Muscle layer of duodenum (tissue), 2 donors: ENCODE results near the gene CLSTN2.

Experiments
- H3K27ac ChIP-seq: one replicate; pipeline ENCODE4 v1.7.0; 2013; ENCODE audit warnings: mild to moderate bottlenecking, low read length
- H3K27me3 ChIP-seq: one replicate; pipeline ENCODE4 v1.7.0; 2013; ENCODE audit warnings: low read depth, mild to moderate bottlenecking, control low read depth, low read length
- H3K36me3 ChIP-seq, 2 donors: one replicate each; pipeline ENCODE4 v1.7.0; 2013; ENCODE audit warnings: low read length in 2 of 2, control low read depth in 1 of 2, mild to moderate bottlenecking in 1 of 2; ENCODE audit not compliant: insufficient read depth in 2 of 2, control insufficient read depth in 1 of 2
- H3K4me1 ChIP-seq, 2 donors: one replicate each; pipeline ENCODE4 v1.7.0; 2013; ENCODE audit warnings: low read length in 2 of 2, mild to moderate bottlenecking in 2 of 2, control low read depth in 1 of 2, moderate library complexity in 1 of 2; ENCODE audit not compliant: insufficient read depth in 2 of 2, control insufficient read depth in 1 of 2
- H3K4me3 ChIP-seq, 2 donors: one replicate each; pipeline ENCODE4 v1.7.0; 2013; ENCODE audit warnings: low read length in 2 of 2, low read depth in 1 of 2, mild to moderate bottlenecking in 1 of 2
- H3K9me3 ChIP-seq, 2 donors: one replicate each; pipeline ENCODE4 v1.7.0; 2013; ENCODE audit warnings: low read length in 2 of 2, control low read depth in 1 of 2, mild to moderate bottlenecking in 1 of 2; ENCODE audit not compliant: control insufficient read depth in 1 of 2
- donor health status: healthy.

Gene CLSTN2

GRCh38 chr3:140303875-140304274 is 368.9 kb downstream of the CLSTN2 start:
- Histone ChIP-seq H3K4me1 (no peaks in the 10 kb centered on the region), H3K9me3 (no peaks in the 10 kb centered on the region), H3K27ac (no peak overlapping the region)

GRCh38 chr3:140308535-140308934 is 373.6 kb downstream of the CLSTN2 start:
- no peaks in the 10 kb centered on the region for H3K9me3 ChIP-seq
- no peak overlapping the region for H3K4me3 ChIP-seq
- no peak overlapping the region for H3K27ac ChIP-seq
- H3K4me1 ChIP-seq = no peaks in the 10 kb centered on the region
- H3K36me3 ChIP-seq = no peaks in the 10 kb centered on the region
- H3K27me3 ChIP-seq = no peaks in the 10 kb centered on the region

More at GRCh38 chr3:140303875-140304274, 368.9 kb downstream of the CLSTN2 start:
- H3K36me3 ChIP-seq = no peaks in the 10 kb centered on the region
- H3K27me3 ChIP-seq = no peaks in the 10 kb centered on the region
- H3K4me3 ChIP-seq = no peak overlapping the region

DNA sequence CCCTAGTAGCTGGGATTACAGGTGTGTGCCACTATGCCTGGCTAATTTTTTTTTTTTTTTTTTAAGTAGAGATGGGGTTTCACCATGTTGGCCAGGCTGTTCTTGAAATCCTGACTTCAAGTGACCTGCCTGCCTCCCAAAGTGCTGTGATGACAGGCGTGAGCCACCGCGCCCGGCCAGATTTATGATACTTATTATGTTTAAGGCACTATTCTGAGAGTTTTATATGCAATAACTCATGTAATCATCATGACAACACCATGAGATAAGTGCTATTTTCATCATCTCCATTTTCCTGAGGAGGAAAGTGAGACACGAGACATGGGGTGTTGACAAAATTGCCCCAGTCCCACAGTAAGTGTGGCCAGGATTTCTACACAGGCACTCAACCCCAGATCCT is 376.4 kb downstream of the CLSTN2 start:
- Histone ChIP-seq H3K4me3 (no peak overlapping the region), H3K9me3 (no peaks in the 10 kb centered on the region), H3K27me3 (no peaks in the 10 kb centered on the region), H3K4me1 (no peaks in the 10 kb centered on the region), H3K36me3 (no peaks in the 10 kb centered on the region), H3K27ac (no peak overlapping the region)

DNA sequence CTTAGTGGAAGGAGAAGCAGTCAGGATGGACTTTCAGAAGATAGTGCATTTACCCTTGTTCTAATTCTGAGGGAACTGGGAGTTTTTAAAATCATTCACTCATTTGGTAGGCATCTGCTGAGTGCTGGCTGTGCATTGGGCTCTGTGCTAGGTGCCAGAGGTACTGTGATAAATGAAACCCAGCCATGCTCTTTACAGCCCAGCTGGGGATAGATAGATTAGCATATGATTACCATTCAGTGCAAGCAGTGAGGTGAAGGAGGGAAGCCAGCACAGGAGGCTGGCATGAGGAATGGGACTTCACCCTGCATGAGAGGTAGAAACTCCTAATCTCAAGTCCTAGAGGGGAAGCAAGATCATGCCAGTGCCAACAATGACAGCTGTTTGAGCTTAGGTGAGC is 381.0 kb downstream of the CLSTN2 start:
- Histone ChIP-seq H3K27me3 (no peaks in the 10 kb centered on the region), H3K27ac (no peak overlapping the region), H3K9me3 (no peaks in the 10 kb centered on the region), H3K36me3 (no peaks in the 10 kb centered on the region), H3K4me3 (no peak overlapping the region), H3K4me1 (no peaks in the 10 kb centered on the region)

DNA sequence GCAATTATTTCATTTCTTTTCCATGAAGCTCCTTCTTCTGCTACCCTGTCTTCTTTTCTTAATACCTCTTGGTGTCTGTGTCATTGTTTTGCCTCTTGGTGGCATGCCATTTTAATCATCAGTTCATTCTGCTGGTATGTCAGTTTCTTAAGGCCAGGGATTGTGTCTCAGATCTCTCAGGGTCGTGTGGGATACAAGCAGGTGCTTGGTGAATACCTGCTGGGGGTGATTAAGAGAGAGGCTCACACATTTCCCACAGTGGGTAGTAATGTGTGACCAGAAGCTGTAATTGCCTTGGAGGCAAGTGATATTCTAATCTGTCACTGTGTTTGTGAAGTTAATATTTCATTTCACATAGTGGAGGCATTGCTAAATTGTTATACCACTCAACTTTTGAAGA is 381.5 kb downstream of the CLSTN2 start:
- no peak overlapping the region for H3K27ac ChIP-seq
- no peaks in the 10 kb centered on the region for H3K36me3 ChIP-seq
- H3K27me3 ChIP-seq = no peaks in the 10 kb centered on the region
- H3K4me3 ChIP-seq = no peak overlapping the region
- H3K4me1 ChIP-seq = no peaks in the 10 kb centered on the region
- no peaks in the 10 kb centered on the region for H3K9me3 ChIP-seq

GRCh38 chr3:140316868-140317400 is 381.9 kb downstream of the CLSTN2 start:
- H3K36me3 ChIP-seq = no peaks in the 10 kb centered on the region
- no peak overlapping the region for H3K4me3 ChIP-seq
- no peaks in the 10 kb centered on the region for H3K4me1 ChIP-seq
- H3K27ac ChIP-seq = no peak overlapping the region
- no peaks in the 10 kb centered on the region for H3K27me3 ChIP-seq
- no peaks in the 10 kb centered on the region for H3K9me3 ChIP-seq

DNA sequence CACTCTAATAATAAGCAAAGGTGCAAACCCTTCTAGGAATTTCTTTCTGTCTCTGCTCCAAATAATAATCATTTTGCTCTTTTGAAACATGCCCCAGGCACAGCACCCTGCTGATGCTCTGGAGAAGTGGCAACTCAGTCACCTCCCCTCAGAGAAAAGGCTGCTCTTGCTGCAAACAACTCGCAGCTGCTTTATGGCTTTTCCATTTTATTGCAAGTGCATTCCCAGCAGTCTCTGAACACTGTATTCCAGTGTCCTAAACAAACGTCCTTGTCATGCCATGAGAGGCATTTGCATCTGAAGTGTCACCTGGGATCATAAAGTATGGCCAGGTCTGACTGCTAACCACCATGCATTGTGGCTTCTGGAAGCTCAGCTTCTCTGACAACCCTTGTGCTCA is 384.8 kb downstream of the CLSTN2 start:
- H3K27ac ChIP-seq = no peak overlapping the region
- no peaks in the 10 kb centered on the region for H3K36me3 ChIP-seq
- no peaks in the 10 kb centered on the region for H3K9me3 ChIP-seq
- H3K4me3 ChIP-seq = no peak overlapping the region
- no peaks in the 10 kb centered on the region for H3K4me1 ChIP-seq
- no peaks in the 10 kb centered on the region for H3K27me3 ChIP-seq

- no peaks in the 10 kb centered on the region for H3K36me3 ChIP-seq
- no peaks in the 10 kb centered on the region for H3K9me3 ChIP-seq
- no peaks in the 10 kb centered on the region for H3K4me1 ChIP-seq
- H3K27me3 ChIP-seq = no peaks in the 10 kb centered on the region
- no peak overlapping the region for H3K4me3 ChIP-seq
- no peak overlapping the region for H3K27ac ChIP-seq
Measured at GRCh38 chr3:140323561-140323960, 388.6 kb downstream of the CLSTN2 start.

DNA sequence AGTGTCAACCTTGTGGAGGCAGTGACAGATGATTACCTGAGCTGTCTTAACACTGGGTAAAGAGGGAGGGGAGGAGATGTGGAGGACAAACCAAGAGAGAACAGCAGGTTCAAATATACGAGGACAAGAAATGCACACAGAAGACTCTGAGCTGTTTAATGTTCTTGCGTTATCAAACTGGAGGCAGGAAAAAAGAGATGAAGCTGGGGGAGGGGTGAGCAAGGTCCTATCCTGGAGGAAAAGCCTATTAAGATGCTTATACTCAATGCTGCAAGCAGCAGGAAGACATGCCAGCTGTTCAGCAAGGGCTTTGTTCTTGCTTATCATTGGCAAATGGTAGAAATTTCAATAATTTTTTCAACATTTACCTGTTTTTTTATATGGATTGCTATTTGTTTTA is 397.1 kb downstream of the CLSTN2 start:
- no peaks in the 10 kb centered on the region for H3K27me3 ChIP-seq
- H3K36me3 ChIP-seq = no peaks in the 10 kb centered on the region
- H3K9me3 ChIP-seq = no peaks in the 10 kb centered on the region
- H3K4me3 ChIP-seq = no peak overlapping the region
- no peaks in the 10 kb centered on the region for H3K4me1 ChIP-seq
- H3K27ac ChIP-seq = no peak overlapping the region

GRCh38 chr3:140334132-140334929 is 399.3 kb downstream of the CLSTN2 start:
- no peaks in the 10 kb centered on the region for H3K4me1 ChIP-seq

GRCh38 chr3:140336465-140336864 is 401.5 kb downstream of the CLSTN2 start:
- Histone ChIP-seq H3K4me3 (no peak overlapping the region), H3K36me3 (no peaks in the 10 kb centered on the region), H3K27ac (no peak overlapping the region), H3K9me3 (no peaks in the 10 kb centered on the region), H3K27me3 (no peaks in the 10 kb centered on the region), H3K4me1 (no peaks in the 10 kb centered on the region)

More at GRCh38 chr3:140334132-140334929, 399.3 kb downstream of the CLSTN2 start:
- no peak overlapping the region for H3K27ac ChIP-seq
- H3K4me3 ChIP-seq = no peak overlapping the region
- H3K9me3 ChIP-seq = no peaks in the 10 kb centered on the region
- no peaks in the 10 kb centered on the region for H3K36me3 ChIP-seq
- H3K27me3 ChIP-seq = no peaks in the 10 kb centered on the region

GRCh38 chr3:140338916-140339315 is 403.9 kb downstream of the CLSTN2 start:
- no peak overlapping the region for H3K4me3 ChIP-seq
- no peaks in the 10 kb centered on the region for H3K36me3 ChIP-seq
- no peak overlapping the region for H3K27ac ChIP-seq
- no peaks in the 10 kb centered on the region for H3K27me3 ChIP-seq
- H3K4me1 ChIP-seq = no peaks in the 10 kb centered on the region
- H3K9me3 ChIP-seq = no peaks in the 10 kb centered on the region
